T-helper 1 cell (primary cell): ENCODE measurements around the gene TCERG1L.

Experiments
- DNase-seq, 5 donors: peaks; one replicate each; pipeline ENCODE4 v3.0.0-alpha.2; 2012 to 2020

The TCERG1L gene

GRCh38 chr10:131055437-131055836, 256.1 kb downstream of the TCERG1L start:
- DNase-seq, result no peak

- no peak for DNase-seq
Observed at GRCh38 chr10:131053192-131053591, 258.3 kb downstream of the TCERG1L start.

GRCh38 chr10:131050162-131050766, 261.3 kb downstream of the TCERG1L start:
- no peak for DNase-seq

GRCh38 chr10:131049016-131049415, 262.5 kb downstream of the TCERG1L start:
- DNase-seq, result no peak

GRCh38 chr10:131048606-131049005, 262.9 kb downstream of the TCERG1L start:
- DNase-seq, result no peak

GRCh38 chr10:131047501-131047900, 264.0 kb downstream of the TCERG1L start:
- no peak for DNase-seq

- DNase-seq, result no peak
Observed at GRCh38 chr10:131046194-131046593, 265.3 kb downstream of the TCERG1L start.

GRCh38 chr10:131044379-131045111, 267.0 kb downstream of the TCERG1L start:
- DNase-seq, result no peak

- no peak for DNase-seq
Observed at GRCh38 chr10:131043039-131043691, 268.4 kb downstream of the TCERG1L start.
